Umbilical cord (tissue), 2 donors: ENCODE data around the gene RNASE1. TPM values are rescaled to one million over a fixed set of nuclear protein-coding genes. Genes with fewer than 3 reads are reported as not detected.
"Not testable (repeated sequence)": the region's sequence is repeated elsewhere in the genome, so short reads cannot be mapped to it uniquely, and the experiment has no call there.

Experiments used
- DNase-seq: peaks from one replicate; pipeline ENCODE4 v3.0.0-alpha.2; 2015; ENCODE audit warnings: low spot score
- total RNA-seq: library from RNA; depleted of rRNA; stranded (reverse); fragments of >200 nt; gene quantifications from one replicate; pipeline ENCODE4 v1.2.3, GENCODE V29; 2014; ENCODE audit warnings: low replicate concordance; ENCODE audit not compliant: insufficient read depth

RNASE1 gene
- total RNA-seq, 1 donor from 2014 or later, result 227 TPM

GRCh38 chr14:20774258-20774824 lies 28.3 kb downstream of the RNASE1 start:
- no peak for DNase-seq

DNA sequence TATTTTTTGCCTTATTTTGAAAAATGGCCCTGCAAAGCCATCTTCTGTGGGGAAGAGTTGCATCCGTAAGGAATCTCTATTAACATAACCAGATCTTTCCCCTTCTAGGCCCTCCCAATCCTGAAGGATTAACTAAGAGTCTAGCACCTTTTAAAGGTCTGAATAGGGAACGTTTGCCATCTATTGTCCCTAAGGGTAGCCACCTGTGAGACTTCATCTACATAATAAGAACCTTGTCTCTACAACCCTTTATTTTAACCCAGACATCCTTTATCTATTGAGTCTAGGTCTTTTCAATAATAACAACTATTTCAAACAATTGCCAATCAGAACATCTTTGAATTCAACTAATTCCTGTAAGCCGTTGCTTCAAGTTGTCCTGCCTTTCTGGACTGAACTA lies 30.0 kb downstream of the RNASE1 start:
- DNase-seq, result no peak

DNA sequence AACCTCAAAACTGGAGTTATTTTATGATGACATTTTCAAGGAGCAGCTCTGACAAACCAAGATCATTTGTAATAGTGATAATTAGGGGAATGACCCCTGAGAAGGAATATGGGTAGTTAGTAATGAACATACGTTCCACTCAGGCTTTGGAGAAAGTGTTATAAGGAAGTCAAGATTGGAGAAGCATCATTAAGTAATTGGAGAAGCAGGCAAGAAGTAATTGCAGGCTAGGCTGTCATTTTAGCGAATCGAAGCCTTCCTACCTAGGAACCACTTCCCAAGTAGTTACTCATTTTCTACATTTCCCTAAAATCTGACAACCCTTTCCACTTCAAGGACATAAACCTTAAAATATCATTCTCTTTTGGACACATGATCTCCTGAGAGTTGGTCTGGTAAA lies 33.2 kb downstream of the RNASE1 start:
- DNase-seq, result no peak

GRCh38 chr14:20768593-20768892 lies 34.1 kb downstream of the RNASE1 start:
- no peak for DNase-seq

DNA sequence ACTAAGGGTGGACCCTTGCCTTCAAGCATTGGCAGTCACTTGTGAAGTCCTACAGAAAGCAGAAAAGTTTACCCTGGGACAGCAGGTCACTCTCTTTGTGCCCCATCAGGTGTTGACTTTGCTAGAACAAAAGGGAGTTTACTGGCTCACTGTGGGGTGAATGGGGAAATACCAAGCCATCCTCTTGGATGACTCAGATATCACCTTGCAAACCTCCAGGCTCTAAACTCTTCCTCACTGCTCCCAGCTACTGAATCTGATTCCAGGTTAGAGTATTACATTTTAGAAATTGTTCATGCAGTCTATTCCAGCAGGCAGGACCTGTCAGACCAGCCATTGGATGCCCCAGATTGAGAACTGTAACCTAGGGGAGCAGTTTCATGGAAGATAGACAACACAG lies 41.7 kb downstream of the RNASE1 start:
- DNase-seq, result no peak

- not testable (repeated sequence) for DNase-seq
These were observed 43.2 kb downstream of the RNASE1 start for GRCh38 chr14:20759465-20759864.

- DNase-seq, result peak; percentile 9
These were observed 44.7 kb downstream of the RNASE1 start for GRCh38 chr14:20757965-20758364.

- no peak for DNase-seq
These were observed 47.6 kb downstream of the RNASE1 start for GRCh38 chr14:20755037-20755436.

GRCh38 chr14:20754308-20754707 lies 48.3 kb downstream of the RNASE1 start:
- no peak for DNase-seq

- no peak for DNase-seq
These were observed 50.6 kb downstream of the RNASE1 start for GRCh38 chr14:20751963-20752562.

Other genes with a start within 250 kb of the RNASE1 start
- gene RNASE9, start 241.8 kb downstream of the RNASE1 start, total RNA-seq, result 9.6 TPM
- 1.2 TPM for gene RNASE11, start 214.8 kb downstream of the RNASE1 start, total RNA-seq
- gene RNASE12, start 211.5 kb downstream of the RNASE1 start, total RNA-seq, result 5.8 TPM
- 1.4 TPM for gene OR6S1, start 161.2 kb downstream of the RNASE1 start, total RNA-seq
- 96.5 TPM for gene RNASE4, start 118.3 kb downstream of the RNASE1 start, total RNA-seq
- gene ANG, start 114.1 kb downstream of the RNASE1 start, total RNA-seq, result 11.8 TPM
- not detected for gene EDDM3A, start 57.0 kb downstream of the RNASE1 start, total RNA-seq
- 1.9 TPM for gene EDDM3B, start 34.4 kb downstream of the RNASE1 start, total RNA-seq
- gene RNASE6, start 21.6 kb downstream of the RNASE1 start, total RNA-seq, result 18.3 TPM
- 0.96 TPM for gene RNASE3, start 88.5 kb upstream of the RNASE1 start, total RNA-seq
- gene RNASE2, start 152.6 kb upstream of the RNASE1 start, total RNA-seq, result 1.4 TPM
- gene METTL17, start 187.1 kb upstream of the RNASE1 start, total RNA-seq, result 39.7 TPM
- not detected for gene SLC39A2, start 196.4 kb upstream of the RNASE1 start, total RNA-seq
- gene NDRG2, start 222.2 kb upstream of the RNASE1 start, total RNA-seq, result 40.2 TPM
- not detected for gene TPPP2, start 227.4 kb upstream of the RNASE1 start, total RNA-seq
- not detected for gene RNASE13, start 232.0 kb upstream of the RNASE1 start, total RNA-seq
- gene RNASE7, start 239.5 kb upstream of the RNASE1 start, total RNA-seq, result 4.1 TPM